ENCODE results near the gene BEX2. TPM values are rescaled to one million over a fixed set of nuclear protein-coding genes. Genes with fewer than 3 reads are reported as not detected.

Gene BEX2
- total RNA-seq, result 111 TPM

DNA sequence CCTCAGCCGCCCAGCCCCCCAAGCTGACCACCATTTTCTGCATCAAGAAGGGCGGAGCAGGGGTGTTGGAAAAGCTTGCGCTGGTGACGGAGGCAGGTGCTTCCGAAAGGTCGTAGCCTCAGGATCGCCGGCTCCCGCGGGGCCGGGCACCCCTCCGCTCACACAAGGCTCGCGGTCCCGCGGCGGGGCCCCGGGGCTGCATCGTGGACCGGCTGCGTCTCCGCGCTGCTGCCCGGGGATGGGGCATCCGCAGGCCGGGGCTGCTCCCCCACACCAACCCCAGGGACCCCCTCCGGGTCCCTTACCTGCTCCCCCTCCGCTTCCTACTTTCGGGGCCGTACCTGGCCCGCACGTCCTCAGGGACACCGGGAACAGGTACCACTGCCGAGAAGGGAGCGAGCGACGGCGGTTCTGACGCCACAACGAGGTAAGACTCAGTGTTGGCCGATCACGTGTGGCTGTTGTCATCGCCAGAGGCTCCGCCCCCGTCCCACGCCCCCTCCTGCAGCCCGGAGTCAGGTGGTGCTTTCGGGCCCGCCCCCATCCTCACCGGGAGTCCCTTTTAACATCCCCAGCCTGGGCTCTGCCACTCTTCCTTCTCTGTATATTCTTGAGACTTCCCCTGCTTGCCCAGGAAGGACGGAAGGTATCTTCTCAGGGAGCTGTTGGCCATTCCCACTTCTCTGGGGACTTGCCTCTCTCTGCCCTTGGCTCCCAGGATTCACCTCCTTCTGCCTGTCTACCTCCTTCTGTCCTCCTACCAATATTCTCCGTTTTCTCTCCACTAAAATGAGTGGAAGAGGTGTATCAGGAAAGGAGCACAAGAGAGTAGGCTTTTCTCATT lies at the start of gene BEX2:
BEX2 (minus strand) TSS at position 436 of the 844 bp plus-strand sequence. CDS start 1,014 bp downstream, outside the sequence.

DNA sequence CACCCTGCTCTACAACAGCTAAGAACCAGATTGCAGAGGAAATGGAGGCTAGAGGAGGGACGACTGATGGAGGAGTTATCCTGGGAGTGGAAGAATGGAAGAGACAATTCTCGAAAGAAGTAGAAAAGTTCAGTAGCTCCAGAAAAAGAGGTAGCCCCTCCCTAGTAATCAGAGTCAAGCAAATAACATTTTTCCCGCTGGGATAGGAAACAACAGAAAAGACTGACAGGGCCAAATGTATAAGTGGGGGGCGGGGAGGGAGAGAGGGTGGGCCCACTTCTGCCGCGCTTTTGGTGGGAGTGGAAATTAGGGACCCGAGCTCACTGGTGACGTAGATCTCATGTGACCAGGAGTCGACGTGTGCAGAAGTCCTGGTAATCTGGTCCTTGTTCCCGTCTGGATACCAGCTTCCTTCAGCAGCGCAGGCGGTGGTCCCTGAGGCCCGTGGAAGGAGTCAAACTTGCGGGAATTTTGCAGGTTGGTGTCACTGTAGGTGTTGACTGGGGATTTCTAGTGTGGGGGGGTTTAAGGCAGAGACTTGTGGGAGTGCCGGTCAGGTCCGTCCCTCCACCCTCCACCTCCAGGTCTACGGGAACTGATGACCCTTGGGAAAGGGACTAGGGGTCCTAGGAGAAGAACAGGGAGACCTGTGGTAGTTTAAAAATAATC lies 45.5 kb upstream of the BEX2 start, which contains the start of gene TCEAL9:
TCEAL9 (plus strand) TSS at position 377 of the 669 bp plus-strand sequence. CDS start 1,179 bp downstream, outside the sequence.

DNA sequence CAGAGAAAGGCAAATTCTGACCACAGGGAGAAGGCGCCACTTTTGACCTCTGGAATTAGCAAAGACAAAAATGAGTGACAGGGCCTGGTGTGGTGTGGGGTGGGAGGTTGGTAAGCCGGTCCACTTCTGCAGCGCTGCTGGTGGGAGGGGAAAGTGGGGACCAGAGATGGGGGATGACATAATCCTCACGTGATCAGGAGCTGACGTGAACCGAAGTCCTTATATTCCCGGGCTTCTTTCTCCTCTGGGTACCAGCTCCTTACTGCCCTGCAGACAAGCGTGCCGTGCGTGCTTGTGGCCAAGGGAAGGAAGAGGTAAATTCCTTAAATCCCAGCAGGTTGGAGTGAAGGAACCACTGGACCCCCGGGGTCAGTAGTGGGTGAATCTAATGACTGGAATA lies 19.2 kb upstream of the BEX2 start, which contains the start of gene TCEAL7:
TCEAL7 (plus strand) TSS at position 249 of the 400 bp plus-strand sequence. CDS start 1,165 bp downstream, outside the sequence.

DNA sequence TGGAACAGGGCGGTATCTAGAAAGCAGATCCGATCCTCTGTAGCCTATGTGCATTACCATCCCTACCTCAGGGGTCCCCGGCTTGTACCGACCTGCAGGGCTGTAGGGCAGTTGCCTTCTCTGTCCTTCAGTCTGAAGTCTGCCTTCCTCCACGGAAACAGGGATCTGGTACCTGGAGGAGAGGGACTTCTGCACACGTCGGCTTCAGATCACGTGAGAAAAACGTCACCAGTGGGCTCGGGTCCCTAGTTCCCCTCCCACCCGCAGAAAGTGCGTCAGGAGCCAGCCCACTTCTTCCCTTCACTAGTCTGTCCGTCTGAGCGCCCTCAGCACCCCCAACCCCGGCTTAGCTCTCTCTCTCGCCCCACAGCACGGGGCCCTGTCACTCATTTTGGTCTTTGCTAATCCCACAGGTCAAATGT lies 34.2 kb downstream of the BEX2 start, which contains the start of gene TCEAL5:
TCEAL5 (minus strand) TSS at position 170 of the 422 bp plus-strand sequence. CDS start 2,187 bp downstream, outside the sequence.

Small RNAs within 50 kb of the gene (small RNA-seq; reads per million reads assigned to genes)
- not detected for gene Z92846.1 (ENCODE audit: low replicate concordance)

Other genes starting within 250 kb of the BEX2 start
- 136 TPM for gene BEX1, start 246.8 kb downstream of the BEX2 start, total RNA-seq
- not detected for gene NXF3, start 217.8 kb downstream of the BEX2 start, total RNA-seq
- 79.8 TPM for gene BEX4, start 95.9 kb downstream of the BEX2 start, total RNA-seq
- gene TCEAL8, start 55.8 kb downstream of the BEX2 start, total RNA-seq, result 59.5 TPM
- 6.6 TPM for gene TCEAL5, start 34.2 kb downstream of the BEX2 start, total RNA-seq
- gene TCEAL7, start 19.2 kb upstream of the BEX2 start, total RNA-seq, result 41.0 TPM
- 29.7 TPM for gene TCEAL9, start 45.5 kb upstream of the BEX2 start, total RNA-seq
- gene BEX3, start 65.5 kb upstream of the BEX2 start, total RNA-seq, result 168 TPM
- 3.4 TPM for gene RAB40A, start 208.5 kb upstream of the BEX2 start, total RNA-seq

All from parietal lobe (tissue), 2 donors.